Activated T-helper 17 cell treated with anti-CD3 and anti-CD28 coated beads, Interleukin-2, amount 50 U/mL, for 72 hours (primary cell): ENCODE data around the gene RBM10. TPM values are rescaled to one million over a fixed set of nuclear protein-coding genes. Genes with fewer than 3 reads are reported as not detected.

Experiments
- ATAC-seq: fragments of 150-1000 bp; cut with Tn5 transposase; replicated peaks from 2 replicates; pipeline ENCODE4 v1.10.0; 2021; ENCODE audit warnings: mild to moderate bottlenecking, moderate library complexity
- H3K27ac Mint-ChIP-seq: one replicate; pipeline ENCODE4 v1.8.0; 2022; ENCODE audit warnings: mixed read lengths
- H3K27me3 Mint-ChIP-seq: one replicate; pipeline ENCODE4 v1.8.0; 2022; ENCODE audit warnings: mixed read lengths
- H3K36me3 Mint-ChIP-seq: one replicate; pipeline ENCODE4 v1.8.0; 2022; ENCODE audit warnings: low read depth, mild to moderate bottlenecking, mixed read lengths
- H3K4me1 Mint-ChIP-seq: one replicate; pipeline ENCODE4 v1.8.0; 2022; ENCODE audit warnings: mixed read lengths
- H3K4me3 Mint-ChIP-seq: one replicate; pipeline ENCODE4 v1.8.0; 2022; ENCODE audit warnings: mild to moderate bottlenecking, mixed read lengths
- H3K9me3 Mint-ChIP-seq: one replicate; pipeline ENCODE4 v1.8.0; 2022; ENCODE audit warnings: mixed read lengths
- total RNA-seq, 2 donors: library from RNA; stranded (reverse); gene quantifications; one replicate each; pipeline ENCODE4 v1.2.3, GENCODE V29; 2022

RBM10 gene
- total RNA-seq, 2 donors from 2014 or later, result 54.3 to 57.9 TPM

DNA sequence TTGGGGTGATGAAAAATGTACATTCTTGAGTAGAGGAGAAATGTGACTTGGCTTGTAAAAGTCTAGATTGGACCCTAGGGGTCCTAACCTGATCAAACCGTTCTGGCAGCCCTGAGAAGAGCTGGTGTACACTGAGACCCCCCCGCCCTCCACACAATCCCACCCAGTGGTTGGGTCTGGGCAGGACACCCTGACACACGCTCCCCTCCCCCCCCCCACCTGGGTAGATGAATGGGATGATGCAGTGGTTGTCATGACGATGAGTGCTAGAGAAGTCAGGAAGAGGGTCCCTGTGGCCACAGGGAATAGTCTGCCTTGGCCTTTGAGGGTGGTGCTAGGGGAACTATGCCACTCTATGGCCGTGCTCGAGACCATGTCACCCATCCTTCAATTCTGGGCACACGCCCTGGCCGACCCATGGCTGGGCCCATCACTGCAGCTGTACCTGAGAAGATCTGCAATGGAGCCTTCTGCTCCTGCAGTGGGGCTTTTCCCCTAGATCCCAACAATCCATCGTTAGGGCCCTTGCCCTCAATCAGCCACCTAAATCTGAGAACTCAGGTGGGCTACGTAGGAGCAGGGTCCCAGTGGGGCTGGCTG is 77.8 kb downstream of the RBM10 start:
- Mint-ChIP-seq H3K27me3 (no peaks in the 10 kb centered on the region), H3K27ac (no peak overlapping the region), H3K4me3 (no peak overlapping the region), H3K9me3 (no peaks in the 10 kb centered on the region), H3K4me1 (peaks cover 19% of the 10 kb centered on the region), H3K36me3 (peaks cover 86% of the 10 kb centered on the region)
- ATAC-seq, result no peak

DNA sequence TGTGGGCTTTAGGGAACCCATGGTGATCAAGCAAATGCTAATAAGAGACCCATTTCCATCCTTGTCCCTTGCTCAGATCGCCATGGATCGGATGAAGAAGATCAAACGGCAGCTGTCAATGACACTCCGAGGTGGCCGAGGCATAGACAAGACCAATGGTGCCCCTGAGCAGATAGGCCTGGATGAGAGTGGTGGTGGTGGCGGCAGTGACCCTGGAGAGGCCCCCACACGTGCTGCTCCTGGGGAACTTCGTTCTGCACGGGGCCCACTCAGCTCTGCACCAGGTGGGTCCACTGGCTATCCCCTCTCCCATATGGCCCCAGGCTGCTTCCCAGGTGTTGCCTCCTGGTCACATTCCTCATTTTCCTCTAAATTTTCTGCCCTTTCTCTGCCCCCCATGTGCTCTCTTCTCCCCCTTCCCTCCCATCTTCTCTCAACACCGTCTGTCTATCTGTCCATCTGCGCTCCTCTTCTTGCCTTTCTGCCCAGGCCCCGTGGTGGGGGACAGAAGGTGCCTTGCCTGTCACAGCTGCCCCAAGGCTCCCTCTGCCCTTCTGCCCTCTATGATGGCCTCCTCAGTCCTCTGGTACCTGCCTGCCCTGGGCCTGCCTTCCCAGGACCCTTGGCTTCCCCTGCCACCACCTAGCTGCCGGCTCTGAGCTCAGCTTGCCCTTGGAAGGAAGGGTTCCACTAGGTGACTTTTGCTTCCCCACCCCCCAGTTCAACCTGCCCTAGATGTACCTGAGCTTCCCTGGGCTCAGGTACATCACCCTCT is 78.6 kb downstream of the RBM10 start:
- H3K4me1 Mint-ChIP-seq, result peaks cover 19% of the 10 kb centered on the region
- H3K36me3 Mint-ChIP-seq, result peaks cover 87% of the 10 kb centered on the region
- no peaks in the 10 kb centered on the region for H3K27me3 Mint-ChIP-seq
- no peak overlapping the region for H3K27ac Mint-ChIP-seq
- H3K9me3 Mint-ChIP-seq, result no peaks in the 10 kb centered on the region
- no peak overlapping the region for H3K4me3 Mint-ChIP-seq
- no peak for ATAC-seq

DNA sequence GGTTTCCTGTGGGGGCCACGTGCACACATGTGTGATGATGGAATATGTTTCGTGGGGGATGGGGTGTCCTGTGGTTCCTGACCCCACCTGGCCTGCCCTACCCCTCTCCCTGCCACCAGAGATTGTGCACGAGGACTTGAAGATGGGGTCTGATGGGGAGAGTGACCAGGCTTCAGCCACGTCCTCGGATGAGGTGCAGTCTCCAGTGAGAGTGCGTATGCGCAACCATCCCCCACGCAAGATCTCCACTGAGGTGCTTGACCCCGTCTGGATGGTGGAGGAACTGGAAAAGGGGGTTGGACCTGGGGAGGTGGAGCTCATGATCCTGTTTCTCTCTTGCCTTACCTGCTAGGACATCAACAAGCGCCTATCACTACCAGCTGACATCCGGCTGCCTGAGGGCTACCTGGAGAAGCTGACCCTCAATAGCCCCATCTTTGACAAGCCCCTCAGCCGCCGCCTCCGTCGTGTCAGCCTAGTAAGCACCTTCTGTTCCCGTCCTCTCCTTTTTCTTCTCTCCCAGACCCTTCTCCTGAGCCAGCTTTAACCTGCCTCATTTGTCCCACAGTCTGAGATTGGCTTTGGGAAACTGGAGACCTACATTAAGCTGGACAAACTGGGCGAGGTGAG is 79.4 kb downstream of the RBM10 start:
- Mint-ChIP-seq H3K4me3 (no peak overlapping the region), H3K4me1 (peaks cover 17% of the 10 kb centered on the region), H3K27me3 (no peaks in the 10 kb centered on the region), H3K36me3 (peaks cover 88% of the 10 kb centered on the region), H3K27ac (no peak overlapping the region), H3K9me3 (no peaks in the 10 kb centered on the region)
- ATAC-seq, result no peak

DNA sequence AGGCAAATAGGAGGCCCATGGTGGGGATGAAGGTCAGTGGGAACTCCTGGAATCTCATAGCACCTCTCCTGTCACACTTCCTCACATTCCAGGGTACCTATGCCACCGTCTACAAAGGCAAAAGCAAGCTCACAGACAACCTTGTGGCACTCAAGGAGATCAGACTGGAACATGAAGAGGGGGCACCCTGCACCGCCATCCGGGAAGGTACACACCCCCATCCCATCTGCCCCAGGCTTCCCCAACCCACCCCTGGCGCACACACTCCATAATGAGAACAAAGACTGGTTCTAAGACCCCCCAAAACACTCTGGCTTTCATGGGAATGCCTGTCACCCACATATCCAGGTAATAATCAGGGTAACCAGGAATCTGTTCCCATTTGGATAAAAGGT is 79.9 kb downstream of the RBM10 start:
- Mint-ChIP-seq H3K4me3 (no peak overlapping the region), H3K36me3 (peaks cover 88% of the 10 kb centered on the region), H3K9me3 (no peaks in the 10 kb centered on the region), H3K27me3 (no peaks in the 10 kb centered on the region), H3K27ac (no peak overlapping the region), H3K4me1 (peaks cover 13% of the 10 kb centered on the region)
- no peak for ATAC-seq

DNA sequence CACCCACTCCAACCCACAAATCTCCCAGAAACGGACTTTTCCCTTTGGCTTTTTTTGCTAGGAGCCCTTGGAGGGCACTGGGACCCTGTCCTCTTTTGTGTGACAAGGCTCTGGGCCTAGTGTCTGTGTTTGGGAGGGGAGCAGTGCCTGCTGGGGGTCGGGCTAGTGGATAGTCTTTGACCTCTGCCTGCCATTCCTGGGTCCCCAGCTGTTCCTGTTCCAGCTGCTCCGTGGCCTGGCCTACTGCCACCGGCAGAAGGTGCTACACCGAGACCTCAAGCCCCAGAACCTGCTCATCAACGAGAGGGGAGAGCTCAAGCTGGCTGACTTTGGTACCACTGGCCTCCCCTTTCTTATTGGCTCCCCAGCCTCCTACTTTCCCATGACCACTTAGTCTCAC is 81.0 kb downstream of the RBM10 start:
- Mint-ChIP-seq H3K36me3 (peaks cover 80% of the 10 kb centered on the region), H3K4me3 (no peak overlapping the region), H3K9me3 (no peaks in the 10 kb centered on the region), H3K27me3 (no peaks in the 10 kb centered on the region), H3K4me1 (peaks cover 5% of the 10 kb centered on the region), H3K27ac (no peak overlapping the region)
- no peak for ATAC-seq

DNA sequence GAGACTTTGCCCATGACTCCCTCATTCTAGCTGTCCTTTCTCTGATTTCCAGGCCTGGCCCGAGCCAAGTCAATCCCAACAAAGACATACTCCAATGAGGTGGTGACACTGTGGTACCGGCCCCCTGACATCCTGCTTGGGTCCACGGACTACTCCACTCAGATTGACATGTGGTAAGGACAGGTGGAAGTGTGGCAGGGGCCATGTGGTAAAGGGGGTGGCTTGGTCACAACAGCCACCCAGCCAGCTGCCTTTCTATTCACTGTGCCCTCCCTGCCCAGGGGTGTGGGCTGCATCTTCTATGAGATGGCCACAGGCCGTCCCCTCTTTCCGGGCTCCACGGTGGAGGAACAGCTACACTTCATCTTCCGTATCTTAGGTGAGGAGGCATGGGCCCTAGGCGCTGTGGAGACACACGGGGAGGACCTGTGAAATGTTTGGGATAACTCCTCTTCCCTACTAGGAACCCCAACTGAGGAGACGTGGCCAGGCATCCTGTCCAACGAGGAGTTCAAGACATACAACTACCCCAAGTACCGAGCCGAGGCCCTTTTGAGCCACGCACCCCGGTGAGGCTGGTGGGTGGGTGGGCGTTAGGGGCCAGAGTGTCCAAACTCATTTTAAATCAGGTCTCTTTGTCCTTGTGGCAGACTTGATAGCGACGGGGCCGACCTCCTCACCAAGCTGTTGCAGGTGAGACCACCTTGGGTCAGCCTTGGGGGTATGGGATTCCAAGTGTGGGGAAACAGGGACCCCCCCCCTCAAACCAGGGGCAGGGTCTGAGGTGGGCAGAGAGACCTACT is 81.7 kb downstream of the RBM10 start:
- Mint-ChIP-seq H3K27ac (no peak overlapping the region), H3K27me3 (no peaks in the 10 kb centered on the region), H3K36me3 (peaks cover 74% of the 10 kb centered on the region), H3K4me1 (peaks cover 5% of the 10 kb centered on the region), H3K9me3 (no peaks in the 10 kb centered on the region), H3K4me3 (no peak overlapping the region)
- no peak for ATAC-seq

DNA sequence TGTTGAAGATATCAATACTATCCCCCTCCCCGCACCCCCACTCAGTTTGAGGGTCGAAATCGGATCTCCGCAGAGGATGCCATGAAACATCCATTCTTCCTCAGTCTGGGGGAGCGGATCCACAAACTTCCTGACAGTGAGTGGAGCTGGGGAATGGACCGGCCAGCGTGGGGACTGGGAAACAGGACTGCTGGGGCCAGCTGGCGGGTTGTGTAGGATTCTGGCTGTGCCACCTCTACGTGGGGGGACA is 82.2 kb downstream of the RBM10 start:
- Mint-ChIP-seq H3K27me3 (no peaks in the 10 kb centered on the region), H3K4me3 (no peak overlapping the region), H3K36me3 (peaks cover 69% of the 10 kb centered on the region), H3K27ac (no peak overlapping the region), H3K4me1 (peaks cover 5% of the 10 kb centered on the region), H3K9me3 (no peaks in the 10 kb centered on the region)
- ATAC-seq, result no peak

DNA sequence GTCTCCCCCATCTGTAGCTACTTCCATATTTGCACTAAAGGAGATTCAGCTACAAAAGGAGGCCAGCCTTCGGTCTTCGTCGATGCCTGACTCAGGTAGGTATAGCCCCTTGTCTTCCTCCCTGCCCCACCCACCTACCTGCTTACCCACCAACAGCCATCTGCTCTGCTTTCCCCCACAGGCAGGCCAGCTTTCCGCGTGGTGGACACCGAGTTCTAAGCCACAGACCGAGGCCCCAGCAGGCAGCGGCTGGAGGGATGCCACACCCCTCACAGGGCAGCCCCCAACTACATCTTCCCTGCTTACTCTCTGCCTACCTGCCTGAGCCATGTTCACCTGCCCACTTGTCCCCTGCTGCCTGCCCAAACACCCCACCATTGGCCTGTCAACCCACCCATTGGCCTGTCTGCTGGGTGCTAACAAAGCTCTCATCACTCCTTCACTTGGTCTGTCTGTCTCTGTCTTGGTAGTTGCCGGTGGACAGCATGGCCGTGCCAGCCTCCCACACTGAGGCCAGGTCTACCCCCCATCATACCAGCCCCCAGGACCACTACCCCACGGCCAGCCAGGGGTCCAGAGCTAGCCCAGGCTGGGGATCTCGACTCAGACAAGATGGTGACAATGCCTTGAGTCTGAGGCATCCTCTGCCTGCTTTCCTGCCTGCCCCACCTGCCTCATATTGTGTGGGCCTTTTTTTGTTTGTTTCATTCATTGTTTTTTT is 83.7 kb downstream of the RBM10 start:
- no peaks in the 10 kb centered on the region for H3K9me3 Mint-ChIP-seq
- no peak overlapping the region for H3K27ac Mint-ChIP-seq
- no peak for ATAC-seq
- peaks cover 5% of the 10 kb centered on the region for H3K4me1 Mint-ChIP-seq
- H3K4me3 Mint-ChIP-seq, result no peak overlapping the region
- no peaks in the 10 kb centered on the region for H3K27me3 Mint-ChIP-seq
- H3K36me3 Mint-ChIP-seq, result peaks cover 69% of the 10 kb centered on the region

DNA sequence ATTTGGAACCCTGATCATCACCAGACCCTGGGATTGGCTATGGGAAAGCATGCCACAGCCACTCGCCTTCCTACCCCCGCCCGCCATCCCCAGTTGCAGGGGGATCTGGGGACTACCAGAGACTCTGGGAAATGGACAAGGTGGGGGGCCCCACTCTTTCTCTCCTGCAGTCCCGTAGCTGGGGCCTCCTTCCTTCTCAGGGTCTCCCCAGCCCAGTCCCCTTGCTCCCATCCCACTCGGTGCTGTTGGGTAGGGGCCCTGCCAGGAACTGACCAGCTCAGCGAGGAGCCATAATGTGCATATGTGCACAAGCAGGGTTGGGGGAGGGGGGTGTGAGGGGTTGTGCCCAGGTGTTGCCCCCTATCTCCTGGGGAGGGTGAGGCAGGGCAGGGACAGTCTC is 84.4 kb downstream of the RBM10 start:
- peaks cover 5% of the 10 kb centered on the region for H3K4me1 Mint-ChIP-seq
- no peak for ATAC-seq
- no peak overlapping the region for H3K4me3 Mint-ChIP-seq
- H3K36me3 Mint-ChIP-seq, result peaks cover 64% of the 10 kb centered on the region
- H3K9me3 Mint-ChIP-seq, result no peaks in the 10 kb centered on the region
- H3K27me3 Mint-ChIP-seq, result no peaks in the 10 kb centered on the region
- no peak overlapping the region for H3K27ac Mint-ChIP-seq

DNA sequence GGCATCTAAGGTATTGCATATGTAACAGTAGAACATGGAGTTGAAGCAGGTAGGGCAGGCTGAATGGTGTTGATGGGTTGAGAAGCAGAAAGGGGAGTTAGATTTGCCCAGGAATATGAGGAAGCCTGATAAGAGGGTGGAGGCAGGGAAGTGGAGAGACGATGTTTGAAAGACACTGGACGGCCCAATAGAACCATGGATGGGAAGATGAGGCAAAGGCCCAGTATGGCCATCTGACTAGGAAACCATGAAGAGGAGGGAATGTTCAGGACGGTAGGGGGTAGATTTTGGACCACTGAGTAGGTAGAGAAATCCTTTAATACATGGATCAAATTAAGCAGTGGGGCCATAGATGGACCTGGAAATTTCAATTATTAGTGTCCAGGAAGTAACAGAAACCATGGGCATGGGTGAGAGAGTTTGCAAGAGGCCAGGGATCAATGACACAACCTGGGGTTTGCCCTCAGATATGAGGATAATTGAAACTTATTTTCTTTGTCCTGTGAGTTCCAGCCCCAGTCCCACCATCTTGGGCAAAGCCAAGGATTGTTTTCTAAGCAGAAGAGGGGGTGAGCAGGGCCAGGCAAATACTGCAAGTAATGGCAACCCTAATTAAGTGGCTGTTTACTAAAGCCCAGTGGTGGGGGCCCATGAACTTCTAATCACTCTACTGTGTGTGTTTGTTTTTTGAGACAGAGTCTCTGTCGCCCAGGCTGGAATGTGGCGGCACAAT is 85.3 kb downstream of the RBM10 start:
- Mint-ChIP-seq H3K4me3 (no peak overlapping the region), H3K27me3 (no peaks in the 10 kb centered on the region), H3K27ac (peak overlapping the region; percentile 54), H3K36me3 (peaks cover 55% of the 10 kb centered on the region), H3K9me3 (no peaks in the 10 kb centered on the region), H3K4me1 (peaks cover 7% of the 10 kb centered on the region)
- no peak for ATAC-seq

DNA sequence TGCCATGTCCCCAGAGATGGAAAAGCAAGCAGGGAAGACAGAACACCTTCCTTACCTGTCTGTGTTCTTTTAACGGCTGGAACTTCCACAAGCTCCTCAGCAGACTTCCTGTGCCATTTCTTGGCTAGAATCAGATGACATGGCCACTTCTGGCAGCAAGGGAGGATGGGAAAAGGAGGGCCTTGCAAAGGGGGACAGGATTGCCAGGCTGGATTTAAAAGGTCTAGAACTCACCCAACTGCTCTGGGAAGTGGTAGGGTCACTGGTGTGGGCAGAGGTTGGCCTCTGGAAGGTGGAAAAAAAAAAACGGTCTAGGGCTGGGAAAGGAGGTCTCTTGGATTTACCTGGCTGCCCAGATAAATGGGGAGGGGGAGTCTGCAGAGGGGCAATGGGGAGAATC is 86.1 kb downstream of the RBM10 start:
- ATAC-seq, result no peak
- H3K27me3 Mint-ChIP-seq, result no peaks in the 10 kb centered on the region
- H3K9me3 Mint-ChIP-seq, result no peaks in the 10 kb centered on the region
- H3K36me3 Mint-ChIP-seq, result peaks cover 46% of the 10 kb centered on the region
- H3K4me3 Mint-ChIP-seq, result no peak overlapping the region
- peaks cover 11% of the 10 kb centered on the region for H3K4me1 Mint-ChIP-seq
- H3K27ac Mint-ChIP-seq, result no peak overlapping the region

DNA sequence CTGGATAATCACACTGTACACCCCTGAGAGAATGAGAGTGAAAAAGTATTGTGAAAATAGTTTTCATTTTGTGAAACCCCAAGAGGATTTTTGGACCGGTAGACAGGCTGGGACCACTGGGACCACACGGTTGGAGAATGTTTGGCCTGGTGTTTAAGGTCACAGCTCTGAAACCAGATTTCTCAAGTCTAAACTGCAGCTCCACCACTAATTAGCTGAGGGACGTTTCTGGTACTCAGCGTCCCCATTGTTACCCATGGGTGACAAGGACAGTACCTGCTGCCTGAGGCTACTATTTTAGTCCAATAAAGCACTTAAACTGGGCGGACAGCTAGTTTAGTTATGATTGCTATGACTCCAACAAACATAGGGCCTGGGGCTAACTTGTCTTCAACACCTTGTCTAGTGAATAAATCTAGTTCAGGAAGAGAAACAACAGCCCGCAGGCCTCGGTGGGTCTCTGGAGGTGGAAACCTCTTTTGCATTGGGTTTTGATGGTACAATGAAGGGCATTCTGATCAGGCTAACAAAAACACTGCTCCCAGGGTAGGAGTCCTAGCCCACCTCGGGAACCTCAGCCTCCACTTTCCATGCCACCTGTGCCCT is 87.3 kb downstream of the RBM10 start:
- peaks cover 37% of the 10 kb centered on the region for H3K36me3 Mint-ChIP-seq
- H3K9me3 Mint-ChIP-seq, result no peaks in the 10 kb centered on the region
- peaks cover 11% of the 10 kb centered on the region for H3K4me1 Mint-ChIP-seq
- H3K27me3 Mint-ChIP-seq, result no peaks in the 10 kb centered on the region
- peak overlapping the region; percentile 83 for H3K4me3 Mint-ChIP-seq
- no peak for ATAC-seq
- H3K27ac Mint-ChIP-seq, result peak overlapping the region; percentile 94

DNA sequence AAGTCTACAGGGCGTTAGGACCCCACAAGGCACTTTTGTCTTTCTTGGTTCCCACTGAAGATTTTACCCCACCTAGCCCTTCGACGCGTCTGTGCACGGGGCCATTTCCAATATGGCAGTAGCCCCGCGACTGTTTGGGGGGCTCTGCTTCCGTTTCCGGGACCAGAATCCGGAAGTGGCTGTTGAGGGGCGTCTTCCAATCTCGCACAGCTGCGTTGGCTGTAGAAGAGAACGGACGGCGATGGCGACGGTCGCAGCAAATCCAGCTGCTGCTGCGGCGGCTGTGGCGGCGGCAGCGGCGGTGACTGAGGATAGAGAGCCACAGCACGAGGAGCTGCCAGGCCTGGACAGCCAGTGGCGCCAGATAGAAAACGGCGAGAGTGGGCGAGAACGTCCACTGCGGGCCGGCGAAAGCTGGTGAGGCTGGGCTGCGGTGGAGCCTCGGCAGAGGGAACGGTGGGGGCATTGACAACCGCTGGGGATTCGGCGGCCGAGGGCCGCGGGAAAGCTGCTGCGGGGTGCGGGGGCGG is 87.8 kb downstream of the RBM10 start, which contains the start of gene USP11:
Gene USP11 (plus strand): TSS at position 207 of the 530 bp plus-strand sequence. CDS start 35 bp downstream, at position 242.
- Mint-ChIP-seq H3K27me3 (no peaks in the 10 kb centered on the region), H3K4me1 (peaks cover 11% of the 10 kb centered on the region)

More for the DNA sequence above, 87.8 kb downstream of the RBM10 start, which contains the start of gene USP11:
- Mint-ChIP-seq H3K36me3 (peaks cover 35% of the 10 kb centered on the region), H3K27ac (peak within 1 kb of the TSS; percentile 94), H3K4me3 (peak within 1 kb of the TSS; percentile 83), H3K9me3 (no peaks in the 10 kb centered on the region)
- peak; percentile 12 for ATAC-seq
